Panc1 (cell line): ENCODE results near the gene GOLGB1. TPM values are rescaled to one million over a fixed set of nuclear protein-coding genes. Genes with fewer than 3 reads are reported as not detected.

Source experiments
- ATAC-seq: fragments of 200-7000 bp; cut with Tn5 transposase; 2 replicates; pipeline ENCODE4 v1.9.1; 2020; ENCODE audit warnings: mild to moderate bottlenecking, moderate library complexity
- BruUV-seq: library from RNA; stranded (reverse); fragments of 400-500 nt; replicated peaks from 2 replicates; lab custom pipeline; 2021; lab: Mats Ljungman, UMichigan
- CTCF ChIA-PET: fragments of 300-600 bp; sonication (Branson Sonifier 250); formaldehyde crosslinking; loops from one replicate; lab custom pipeline; 2022; ENCODE audit warnings: antibody characterized with exemption; lab: Charles Lee
- POLR2A ChIA-PET: fragments of 300-600 bp; sonication (Branson Sonifier 250); formaldehyde crosslinking; loops from one replicate; lab custom pipeline; 2022; ENCODE audit warnings: antibody characterized with exemption; lab: Charles Lee
- DNase-seq: peaks from one replicate; pipeline ENCODE4 v3.0.0-alpha.2; 2010; ENCODE audit warnings: low read depth, low spot score
- H3K27ac ChIP-seq: 2 replicates; pipeline ENCODE4 v1.5.1; 2011; ENCODE audit warnings: mild to moderate bottlenecking, low read length, inconsistent platforms
- H3K27me3 ChIP-seq: fragments of 200-500 bp; sonication (Bioruptor generic); 2 replicates; pipeline ENCODE4 v1.6.0; 2014; ENCODE audit warnings: low read length, inconsistent platforms; ENCODE audit not compliant: control insufficient read depth, insufficient read depth
- H3K36me3 ChIP-seq: fragments of 200-500 bp; sonication (Bioruptor generic); 2 replicates; pipeline ENCODE4 v1.5.1; 2014; ENCODE audit warnings: inconsistent platforms, mild to moderate bottlenecking, low read length, moderate library complexity; ENCODE audit not compliant: control insufficient read depth, insufficient read depth
- H3K4me1 ChIP-seq: 2 replicates; pipeline ENCODE4 v1.5.1; 2011; ENCODE audit warnings: inconsistent platforms, mild to moderate bottlenecking, low read length, moderate library complexity; ENCODE audit not compliant: control insufficient read depth, insufficient read depth
- H3K4me3 ChIP-seq, 2 experiments: 2 replicates each; pipeline ENCODE4 v1.5.1; 2011 to 2012; ENCODE audit warnings: low read depth in 2 of 2, low read length in 2 of 2, mild to moderate bottlenecking in 2 of 2, inconsistent platforms in 1 of 2, moderate library complexity in 1 of 2
- H3K9me3 ChIP-seq: fragments of 200-500 bp; sonication (Bioruptor generic); 2 replicates; pipeline ENCODE4 v1.5.1; 2014; ENCODE audit warnings: low read depth, mild to moderate bottlenecking, inconsistent platforms, low read length, moderate library complexity; ENCODE audit not compliant: control insufficient read depth, insufficient read depth
- POLR2AphosphoS5 ChIP-seq: IDR thresholded peaks from 2 replicates; pipeline ENCODE4 v1.6.1; 2012; ENCODE audit warnings: mild to moderate bottlenecking, low read depth, low read length, moderate library complexity
- SIN3A ChIP-seq: IDR thresholded peaks from 2 replicates; pipeline ENCODE4 v1.6.1; 2012; ENCODE audit warnings: low read depth, mild to moderate bottlenecking, low read length, moderate library complexity, borderline replicate concordance; ENCODE audit not compliant: insufficient read depth
- TCF7L2 ChIP-seq: IDR thresholded peaks from 2 replicates; pipeline ENCODE4 v1.6.1; 2011; ENCODE audit warnings: mild to moderate bottlenecking, low read depth, low read length, inconsistent platforms
- in situ Hi-C: cut with HindIII; loops from 2 replicates; pipeline ENCODE4 v1.10.0; 2016; ENCODE audit warnings: low sequenced_read_pairs, low pct_unique_long_range_greater_than_20kb
- intact Hi-C: fragments of 100-400 bp; cut with micrococcal nuclease; formaldehyde crosslinking; loops from one replicate; pipeline ENCODE4 v1.10.0; 2022; ENCODE audit not compliant: unreplicated experiment
- total RNA-seq: library from RNA; stranded (reverse); gene quantifications from one replicate; pipeline ENCODE4 v1.2.1, GENCODE V29; 2021; ENCODE audit not compliant: unreplicated experiment
- TF ChIP-seq, protein P1 (sequence below), 2 experiments: IDR thresholded peaks; 2 replicates each; pipeline ENCODE4 v1.6.1; 2011 to 2012; ENCODE audit warnings: low read depth in 2 of 2, control low read depth in 1 of 2, low read length in 1 of 2, mild to moderate bottlenecking in 1 of 2, moderate library complexity in 1 of 2; ENCODE audit not compliant: insufficient read depth in 1 of 2
- TF ChIP-seq, protein P2 (sequence below): fragments of 450-650 bp; IDR thresholded peaks from 2 replicates; pipeline ENCODE4 v1.5.1; 2017; ENCODE audit warnings: mild to moderate bottlenecking

The GOLGB1 gene
- total RNA-seq, 1 experiment from 2014 or later, result 49.7 TPM

DNA sequence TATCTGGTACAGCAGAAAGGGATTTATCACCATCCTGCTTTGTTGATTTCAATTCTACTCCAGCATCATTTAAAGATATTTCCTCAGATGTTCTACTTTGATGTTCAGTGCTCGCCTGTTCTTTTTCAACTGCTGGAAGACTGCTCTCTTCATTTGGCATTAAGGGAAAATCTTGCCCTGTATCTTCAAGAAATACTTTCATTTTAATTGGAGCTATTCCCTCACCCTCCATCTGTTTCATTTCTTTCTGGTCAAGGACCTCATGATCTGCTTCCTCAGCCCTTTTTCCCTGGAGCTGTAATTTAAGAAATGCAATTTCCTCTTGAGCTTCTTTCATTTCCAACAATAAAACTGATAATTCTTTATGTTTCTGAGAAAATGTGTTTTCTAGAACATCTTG is 51.1 kb downstream of the GOLGB1 start:
- POLR2A ChIA-PET, result no interaction called here
- no peaks in the 10 kb centered on the region for H3K27me3 ChIP-seq
- no peak overlapping the region for H3K27ac ChIP-seq
- no peaks in the 10 kb centered on the region for H3K9me3 ChIP-seq
- H3K4me1 ChIP-seq, result no peaks in the 10 kb centered on the region
- H3K4me3 ChIP-seq, result no peak overlapping the region
- in situ Hi-C loops, result no loop called here
- intact Hi-C loops, result no loop called here
- TF ChIP-seq, protein P1, sequence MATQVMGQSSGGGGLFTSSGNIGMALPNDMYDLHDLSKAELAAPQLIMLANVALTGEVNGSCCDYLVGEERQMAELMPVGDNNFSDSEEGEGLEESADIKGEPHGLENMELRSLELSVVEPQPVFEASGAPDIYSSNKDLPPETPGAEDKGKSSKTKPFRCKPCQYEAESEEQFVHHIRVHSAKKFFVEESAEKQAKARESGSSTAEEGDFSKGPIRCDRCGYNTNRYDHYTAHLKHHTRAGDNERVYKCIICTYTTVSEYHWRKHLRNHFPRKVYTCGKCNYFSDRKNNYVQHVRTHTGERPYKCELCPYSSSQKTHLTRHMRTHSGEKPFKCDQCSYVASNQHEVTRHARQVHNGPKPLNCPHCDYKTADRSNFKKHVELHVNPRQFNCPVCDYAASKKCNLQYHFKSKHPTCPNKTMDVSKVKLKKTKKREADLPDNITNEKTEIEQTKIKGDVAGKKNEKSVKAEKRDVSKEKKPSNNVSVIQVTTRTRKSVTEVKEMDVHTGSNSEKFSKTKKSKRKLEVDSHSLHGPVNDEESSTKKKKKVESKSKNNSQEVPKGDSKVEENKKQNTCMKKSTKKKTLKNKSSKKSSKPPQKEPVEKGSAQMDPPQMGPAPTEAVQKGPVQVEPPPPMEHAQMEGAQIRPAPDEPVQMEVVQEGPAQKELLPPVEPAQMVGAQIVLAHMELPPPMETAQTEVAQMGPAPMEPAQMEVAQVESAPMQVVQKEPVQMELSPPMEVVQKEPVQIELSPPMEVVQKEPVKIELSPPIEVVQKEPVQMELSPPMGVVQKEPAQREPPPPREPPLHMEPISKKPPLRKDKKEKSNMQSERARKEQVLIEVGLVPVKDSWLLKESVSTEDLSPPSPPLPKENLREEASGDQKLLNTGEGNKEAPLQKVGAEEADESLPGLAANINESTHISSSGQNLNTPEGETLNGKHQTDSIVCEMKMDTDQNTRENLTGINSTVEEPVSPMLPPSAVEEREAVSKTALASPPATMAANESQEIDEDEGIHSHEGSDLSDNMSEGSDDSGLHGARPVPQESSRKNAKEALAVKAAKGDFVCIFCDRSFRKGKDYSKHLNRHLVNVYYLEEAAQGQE (IDR thresholded peaks at IDR 0.05; ENCODE audit: insufficient read depth in 1 of 2, low read depth in 2 of 2, low read length in 1 of 2), result no peak
- no peak for TF ChIP-seq SIN3A
- TF ChIP-seq POLR2AphosphoS5, result no peak
- no peak for TF ChIP-seq TCF7L2
- TF ChIP-seq, protein P2, sequence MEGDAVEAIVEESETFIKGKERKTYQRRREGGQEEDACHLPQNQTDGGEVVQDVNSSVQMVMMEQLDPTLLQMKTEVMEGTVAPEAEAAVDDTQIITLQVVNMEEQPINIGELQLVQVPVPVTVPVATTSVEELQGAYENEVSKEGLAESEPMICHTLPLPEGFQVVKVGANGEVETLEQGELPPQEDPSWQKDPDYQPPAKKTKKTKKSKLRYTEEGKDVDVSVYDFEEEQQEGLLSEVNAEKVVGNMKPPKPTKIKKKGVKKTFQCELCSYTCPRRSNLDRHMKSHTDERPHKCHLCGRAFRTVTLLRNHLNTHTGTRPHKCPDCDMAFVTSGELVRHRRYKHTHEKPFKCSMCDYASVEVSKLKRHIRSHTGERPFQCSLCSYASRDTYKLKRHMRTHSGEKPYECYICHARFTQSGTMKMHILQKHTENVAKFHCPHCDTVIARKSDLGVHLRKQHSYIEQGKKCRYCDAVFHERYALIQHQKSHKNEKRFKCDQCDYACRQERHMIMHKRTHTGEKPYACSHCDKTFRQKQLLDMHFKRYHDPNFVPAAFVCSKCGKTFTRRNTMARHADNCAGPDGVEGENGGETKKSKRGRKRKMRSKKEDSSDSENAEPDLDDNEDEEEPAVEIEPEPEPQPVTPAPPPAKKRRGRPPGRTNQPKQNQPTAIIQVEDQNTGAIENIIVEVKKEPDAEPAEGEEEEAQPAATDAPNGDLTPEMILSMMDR, result no peak
- BruUV-seq, result no TSS peak
- 0 out of 2 replicates have a peak, but pooled peaks cover 4% of the 10 kb centered on the region for H3K36me3 ChIP-seq
- ATAC-seq (no peak), DNase-seq (no peak)
- CTCF ChIA-PET, result no interaction called here

DNA sequence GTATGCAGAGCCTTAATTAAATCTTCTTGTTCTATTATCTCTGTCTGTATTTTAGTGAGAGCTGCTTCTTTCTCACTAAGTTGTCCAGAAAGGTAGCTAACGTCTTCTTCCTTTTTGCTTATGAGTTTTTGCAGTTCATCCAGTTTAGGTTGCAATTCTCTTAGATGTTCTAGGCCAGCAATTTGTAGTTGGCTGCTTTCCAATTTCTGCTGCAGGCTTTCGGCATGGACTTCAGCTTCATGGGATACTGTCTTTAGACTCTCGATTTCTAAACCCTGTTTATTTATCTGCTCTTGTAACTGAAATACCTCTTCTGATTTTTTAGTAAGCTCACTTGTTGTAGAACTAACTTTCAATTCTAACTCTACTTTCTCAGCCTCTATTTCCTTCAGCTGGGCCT is 53.4 kb downstream of the GOLGB1 start:
- TF ChIP-seq POLR2AphosphoS5 (no peak), TCF7L2 (no peak), SIN3A (no peak)
- TF ChIP-seq, protein P1 (IDR thresholded peaks at IDR 0.05; ENCODE audit: insufficient read depth in 1 of 2, low read depth in 2 of 2, low read length in 1 of 2), result no peak
- TF ChIP-seq, protein P2, result no peak
- no peaks in the 10 kb centered on the region for H3K4me1 ChIP-seq
- intact Hi-C loops, result no loop called here
- in situ Hi-C loops, result no loop called here
- no TSS peak for BruUV-seq
- CTCF ChIA-PET, result interaction anchor here (0.6 kb wide), 1 partner anchor 49 kb away, joined by 5 read pairs; no protein-coding TSS in a partner anchor
- POLR2A ChIA-PET, result no interaction called here
- H3K4me3 ChIP-seq, result no peak overlapping the region
- peaks cover 17% of the 10 kb centered on the region for H3K36me3 ChIP-seq
- no peaks in the 10 kb centered on the region for H3K27me3 ChIP-seq
- no peak overlapping the region for H3K27ac ChIP-seq
- ATAC-seq, result no peak
- DNase-seq, result no peak
- no peaks in the 10 kb centered on the region for H3K9me3 ChIP-seq
